ENCODE data around the gene PGK2. TPM values are rescaled to one million over a fixed set of nuclear protein-coding genes. Genes with fewer than 3 reads are reported as not detected.

PGK2 gene
- total and polyA plus RNA-seq, 2 experiments from 2014 or later: not detected

- TF ChIP-seq EZH2 (IDR thresholded peaks at IDR 0.05; ENCODE audit: low read depth, unreplicated experiment): no peak
- TF ChIP-seq ZNF331 (CRISPR knock-in tag; IDR thresholded peaks at IDR 0.05; ENCODE audit: low read depth): no peak
- TF ChIP-seq JUNB (IDR thresholded peaks at IDR 0.05; ENCODE audit: unreplicated experiment): no peak
Measured at GRCh38 chr6:49833386-49833785, 46.3 kb upstream of the PGK2 start (continued).

DNA sequence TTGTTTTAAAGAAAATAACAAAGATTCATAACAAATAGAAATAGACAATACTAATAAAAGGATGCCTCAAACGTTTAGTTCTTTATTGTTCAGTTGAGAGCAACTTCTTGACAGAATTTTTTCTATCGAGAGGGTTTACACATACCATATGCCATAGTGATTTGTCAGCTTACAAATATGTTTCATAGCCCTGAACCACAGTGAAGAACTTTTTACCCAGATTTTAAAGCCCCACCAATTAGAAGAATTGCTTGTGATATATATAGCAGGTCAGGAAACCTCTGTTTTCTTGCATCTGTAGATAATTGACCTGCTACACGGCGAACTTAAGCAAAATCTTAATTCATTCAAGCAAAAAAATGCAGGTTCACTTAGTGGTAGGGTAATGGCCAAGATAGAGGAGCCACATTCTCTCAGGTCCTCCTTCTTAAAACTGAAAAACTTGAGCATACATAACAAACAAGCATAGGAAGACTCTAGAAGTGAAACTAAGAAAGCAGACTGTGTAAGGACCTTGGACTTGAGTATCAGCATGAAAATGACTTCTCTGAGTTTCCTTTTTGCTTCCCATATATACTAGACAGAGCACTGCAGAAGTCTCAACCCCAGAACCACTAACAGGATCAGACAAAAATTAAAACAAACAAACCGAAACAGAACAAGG, 39.8 kb upstream of the PGK2 start:
- Mint-ChIP-seq H3K27me3 (ENCODE audit: insufficient read depth, low read depth, poor library complexity) (no peaks in the 10 kb centered on the region), H3K36me3 (ENCODE audit: low read depth) (no peaks in the 10 kb centered on the region), H3K27ac (no peak overlapping the region), H3K4me1 (no peaks in the 10 kb centered on the region; the same call in 2 of the 3 replicates), H3K4me3 (no peak overlapping the region), H3K9me3 (no peaks in the 10 kb centered on the region)
- Histone ChIP-seq H3K27ac (ENCODE audit: low read depth) (no peak overlapping the region), H3K9me2 (ENCODE audit: insufficient read depth) (no peaks in the 10 kb centered on the region), H3K79me2 (replicated peaks; ENCODE audit: insufficient read depth) (no peaks in the 10 kb centered on the region), H3K4me2 (no peak overlapping the region), H3K27me3 (ENCODE audit: insufficient read depth) (no peaks in the 10 kb centered on the region), H3K36me3 (ENCODE audit: insufficient read depth) (no peaks in the 10 kb centered on the region), H4K20me1 (replicated peaks; ENCODE audit: insufficient read depth) (no peaks in the 10 kb centered on the region), H3F3A (replicated peaks; ENCODE audit: low read depth) (no peaks in the 10 kb centered on the region), H2AFZ (no peak overlapping the region), H3K4me1 (ENCODE audit: insufficient read depth) (no peaks in the 10 kb centered on the region), H3K4me3 (no peak overlapping the region)
- DNase-seq (ENCODE audit: low spot score) (no peak), ATAC-seq (no peak)
- TF ChIP-seq CREB1 (CRISPR knock-in tag; IDR thresholded peaks at IDR 0.05; ENCODE audit: low read depth) (no peak), CTCF (conservative IDR thresholded peaks at IDR 0.05; ENCODE audit: low read depth in 2 of 2) (no peak), JUNB (IDR thresholded peaks at IDR 0.05; ENCODE audit: unreplicated experiment) (no peak), EZH2 (IDR thresholded peaks at IDR 0.05; ENCODE audit: low read depth, unreplicated experiment) (no peak), STAT1 (IDR thresholded peaks at IDR 0.05; ENCODE audit: unreplicated experiment) (no peak), ZNF331 (CRISPR knock-in tag; IDR thresholded peaks at IDR 0.05; ENCODE audit: low read depth) (no peak), ZNF114 (CRISPR knock-in tag; IDR thresholded peaks at IDR 0.05) (no peak), EZH2phosphoT487 (IDR thresholded peaks at IDR 0.05; ENCODE audit: unreplicated experiment) (no peak), POLR2AphosphoS5 (IDR thresholded peaks at IDR 0.05; ENCODE audit: low read depth) (no peak)
- TF ChIP-seq, protein P1, sequence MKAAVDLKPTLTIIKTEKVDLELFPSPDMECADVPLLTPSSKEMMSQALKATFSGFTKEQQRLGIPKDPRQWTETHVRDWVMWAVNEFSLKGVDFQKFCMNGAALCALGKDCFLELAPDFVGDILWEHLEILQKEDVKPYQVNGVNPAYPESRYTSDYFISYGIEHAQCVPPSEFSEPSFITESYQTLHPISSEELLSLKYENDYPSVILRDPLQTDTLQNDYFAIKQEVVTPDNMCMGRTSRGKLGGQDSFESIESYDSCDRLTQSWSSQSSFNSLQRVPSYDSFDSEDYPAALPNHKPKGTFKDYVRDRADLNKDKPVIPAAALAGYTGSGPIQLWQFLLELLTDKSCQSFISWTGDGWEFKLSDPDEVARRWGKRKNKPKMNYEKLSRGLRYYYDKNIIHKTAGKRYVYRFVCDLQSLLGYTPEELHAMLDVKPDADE (IDR thresholded peaks at IDR 0.05): no peak
- TF ChIP-seq, protein P2, sequence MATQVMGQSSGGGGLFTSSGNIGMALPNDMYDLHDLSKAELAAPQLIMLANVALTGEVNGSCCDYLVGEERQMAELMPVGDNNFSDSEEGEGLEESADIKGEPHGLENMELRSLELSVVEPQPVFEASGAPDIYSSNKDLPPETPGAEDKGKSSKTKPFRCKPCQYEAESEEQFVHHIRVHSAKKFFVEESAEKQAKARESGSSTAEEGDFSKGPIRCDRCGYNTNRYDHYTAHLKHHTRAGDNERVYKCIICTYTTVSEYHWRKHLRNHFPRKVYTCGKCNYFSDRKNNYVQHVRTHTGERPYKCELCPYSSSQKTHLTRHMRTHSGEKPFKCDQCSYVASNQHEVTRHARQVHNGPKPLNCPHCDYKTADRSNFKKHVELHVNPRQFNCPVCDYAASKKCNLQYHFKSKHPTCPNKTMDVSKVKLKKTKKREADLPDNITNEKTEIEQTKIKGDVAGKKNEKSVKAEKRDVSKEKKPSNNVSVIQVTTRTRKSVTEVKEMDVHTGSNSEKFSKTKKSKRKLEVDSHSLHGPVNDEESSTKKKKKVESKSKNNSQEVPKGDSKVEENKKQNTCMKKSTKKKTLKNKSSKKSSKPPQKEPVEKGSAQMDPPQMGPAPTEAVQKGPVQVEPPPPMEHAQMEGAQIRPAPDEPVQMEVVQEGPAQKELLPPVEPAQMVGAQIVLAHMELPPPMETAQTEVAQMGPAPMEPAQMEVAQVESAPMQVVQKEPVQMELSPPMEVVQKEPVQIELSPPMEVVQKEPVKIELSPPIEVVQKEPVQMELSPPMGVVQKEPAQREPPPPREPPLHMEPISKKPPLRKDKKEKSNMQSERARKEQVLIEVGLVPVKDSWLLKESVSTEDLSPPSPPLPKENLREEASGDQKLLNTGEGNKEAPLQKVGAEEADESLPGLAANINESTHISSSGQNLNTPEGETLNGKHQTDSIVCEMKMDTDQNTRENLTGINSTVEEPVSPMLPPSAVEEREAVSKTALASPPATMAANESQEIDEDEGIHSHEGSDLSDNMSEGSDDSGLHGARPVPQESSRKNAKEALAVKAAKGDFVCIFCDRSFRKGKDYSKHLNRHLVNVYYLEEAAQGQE (IDR thresholded peaks at IDR 0.05; ENCODE audit: unreplicated experiment): no peak
- TF ChIP-seq, protein P3, sequence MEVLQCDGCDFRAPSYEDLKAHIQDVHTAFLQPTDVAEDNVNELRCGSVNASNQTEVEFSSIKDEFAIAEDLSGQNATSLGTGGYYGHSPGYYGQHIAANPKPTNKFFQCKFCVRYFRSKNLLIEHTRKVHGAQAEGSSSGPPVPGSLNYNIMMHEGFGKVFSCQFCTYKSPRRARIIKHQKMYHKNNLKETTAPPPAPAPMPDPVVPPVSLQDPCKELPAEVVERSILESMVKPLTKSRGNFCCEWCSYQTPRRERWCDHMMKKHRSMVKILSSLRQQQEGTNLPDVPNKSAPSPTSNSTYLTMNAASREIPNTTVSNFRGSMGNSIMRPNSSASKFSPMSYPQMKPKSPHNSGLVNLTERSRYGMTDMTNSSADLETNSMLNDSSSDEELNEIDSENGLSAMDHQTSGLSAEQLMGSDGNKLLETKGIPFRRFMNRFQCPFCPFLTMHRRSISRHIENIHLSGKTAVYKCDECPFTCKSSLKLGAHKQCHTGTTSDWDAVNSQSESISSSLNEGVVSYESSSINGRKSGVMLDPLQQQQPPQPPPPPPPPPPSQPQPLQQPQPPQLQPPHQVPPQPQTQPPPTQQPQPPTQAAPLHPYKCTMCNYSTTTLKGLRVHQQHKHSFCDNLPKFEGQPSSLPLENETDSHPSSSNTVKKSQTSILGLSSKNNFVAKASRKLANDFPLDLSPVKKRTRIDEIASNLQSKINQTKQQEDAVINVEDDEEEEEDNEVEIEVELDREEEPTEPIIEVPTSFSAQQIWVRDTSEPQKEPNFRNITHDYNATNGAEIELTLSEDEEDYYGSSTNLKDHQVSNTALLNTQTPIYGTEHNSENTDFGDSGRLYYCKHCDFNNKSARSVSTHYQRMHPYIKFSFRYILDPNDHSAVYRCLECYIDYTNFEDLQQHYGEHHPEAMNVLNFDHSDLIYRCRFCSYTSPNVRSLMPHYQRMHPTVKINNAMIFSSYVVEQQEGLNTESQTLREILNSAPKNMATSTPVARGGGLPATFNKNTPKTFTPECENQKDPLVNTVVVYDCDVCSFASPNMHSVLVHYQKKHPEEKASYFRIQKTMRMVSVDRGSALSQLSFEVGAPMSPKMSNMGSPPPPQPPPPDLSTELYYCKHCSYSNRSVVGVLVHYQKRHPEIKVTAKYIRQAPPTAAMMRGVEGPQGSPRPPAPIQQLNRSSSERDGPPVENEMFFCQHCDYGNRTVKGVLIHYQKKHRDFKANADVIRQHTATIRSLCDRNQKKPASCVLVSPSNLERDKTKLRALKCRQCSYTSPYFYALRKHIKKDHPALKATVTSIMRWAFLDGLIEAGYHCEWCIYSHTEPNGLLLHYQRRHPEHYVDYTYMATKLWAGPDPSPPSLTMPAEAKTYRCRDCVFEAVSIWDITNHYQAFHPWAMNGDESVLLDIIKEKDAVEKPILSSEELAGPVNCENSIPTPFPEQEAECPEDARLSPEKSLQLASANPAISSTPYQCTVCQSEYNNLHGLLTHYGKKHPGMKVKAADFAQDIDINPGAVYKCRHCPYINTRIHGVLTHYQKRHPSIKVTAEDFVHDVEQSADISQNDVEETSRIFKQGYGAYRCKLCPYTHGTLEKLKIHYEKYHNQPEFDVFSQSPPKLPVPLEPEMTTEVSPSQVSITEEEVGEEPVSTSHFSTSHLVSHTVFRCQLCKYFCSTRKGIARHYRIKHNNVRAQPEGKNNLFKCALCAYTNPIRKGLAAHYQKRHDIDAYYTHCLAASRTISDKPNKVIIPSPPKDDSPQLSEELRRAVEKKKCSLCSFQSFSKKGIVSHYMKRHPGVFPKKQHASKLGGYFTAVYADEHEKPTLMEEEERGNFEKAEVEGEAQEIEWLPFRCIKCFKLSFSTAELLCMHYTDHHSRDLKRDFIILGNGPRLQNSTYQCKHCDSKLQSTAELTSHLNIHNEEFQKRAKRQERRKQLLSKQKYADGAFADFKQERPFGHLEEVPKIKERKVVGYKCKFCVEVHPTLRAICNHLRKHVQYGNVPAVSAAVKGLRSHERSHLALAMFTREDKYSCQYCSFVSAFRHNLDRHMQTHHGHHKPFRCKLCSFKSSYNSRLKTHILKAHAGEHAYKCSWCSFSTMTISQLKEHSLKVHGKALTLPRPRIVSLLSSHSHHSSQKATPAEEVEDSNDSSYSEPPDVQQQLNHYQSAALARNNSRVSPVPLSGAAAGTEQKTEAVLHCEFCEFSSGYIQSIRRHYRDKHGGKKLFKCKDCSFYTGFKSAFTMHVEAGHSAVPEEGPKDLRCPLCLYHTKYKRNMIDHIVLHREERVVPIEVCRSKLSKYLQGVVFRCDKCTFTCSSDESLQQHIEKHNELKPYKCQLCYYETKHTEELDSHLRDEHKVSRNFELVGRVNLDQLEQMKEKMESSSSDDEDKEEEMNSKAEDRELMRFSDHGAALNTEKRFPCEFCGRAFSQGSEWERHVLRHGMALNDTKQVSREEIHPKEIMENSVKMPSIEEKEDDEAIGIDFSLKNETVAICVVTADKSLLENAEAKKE (CRISPR knock-in tag; IDR thresholded peaks at IDR 0.05): no peak

All from GM23338 (cell line).